H9 (cell line): ENCODE data around the gene NOXRED1. TPM values are rescaled to one million over a fixed set of nuclear protein-coding genes. Genes with fewer than 3 reads are reported as not detected.
"Not testable (repeated sequence)": the region's sequence is repeated elsewhere in the genome, so short reads cannot be mapped to it uniquely, and the experiment has no call there.

Experiments
- DNase-seq: peaks from one replicate; pipeline ENCODE4 v3.0.0-alpha.2; 2017
- H2AFZ ChIP-seq: one replicate; pipeline ENCODE4 v1.6.1; 2013; ENCODE audit warnings: mild to moderate bottlenecking, low read length, control low read depth, moderate library complexity
- H2AK5ac ChIP-seq: 2 replicates; pipeline ENCODE4 v1.6.1; 2013; ENCODE audit warnings: low read length, control low read depth, mixed read lengths; ENCODE audit not compliant: insufficient read length
- H2BK120ac ChIP-seq: one replicate; pipeline ENCODE4 v1.6.1; 2013; ENCODE audit warnings: low read depth, mild to moderate bottlenecking, low read length, control low read depth, inconsistent platforms; ENCODE audit not compliant: poor library complexity, severe bottlenecking
- H2BK12ac ChIP-seq: 2 replicates; pipeline ENCODE4 v1.6.1; 2013; ENCODE audit warnings: low read length, control low read depth, mixed read lengths, low read depth; ENCODE audit not compliant: insufficient read length
- H2BK15ac ChIP-seq: 2 replicates; pipeline ENCODE4 v1.6.1; 2013; ENCODE audit warnings: low read depth, low read length, control low read depth
- H2BK20ac ChIP-seq: one replicate; pipeline ENCODE4 v1.6.1; 2013; ENCODE audit warnings: low read depth, mild to moderate bottlenecking, low read length, control low read depth, inconsistent platforms; ENCODE audit not compliant: poor library complexity, severe bottlenecking
- H2BK5ac ChIP-seq: 2 replicates; pipeline ENCODE4 v1.6.1; 2013; ENCODE audit warnings: low read length, control low read depth, mixed read lengths; ENCODE audit not compliant: insufficient read length
- H3K14ac ChIP-seq: 2 replicates; pipeline ENCODE4 v1.6.1; 2013; ENCODE audit warnings: low read length, control low read depth; ENCODE audit not compliant: insufficient read depth
- H3K18ac ChIP-seq: 2 replicates; pipeline ENCODE4 v1.6.1; 2013; ENCODE audit warnings: low read depth, mild to moderate bottlenecking, mixed read lengths, low read length, control low read depth; ENCODE audit not compliant: insufficient read length
- H3K23ac ChIP-seq: 2 replicates; pipeline ENCODE4 v1.6.1; 2013; ENCODE audit warnings: low read length, control low read depth, mixed read lengths, low read depth; ENCODE audit not compliant: insufficient read length
- H3K23me2 ChIP-seq: 2 replicates; pipeline ENCODE4 v1.6.1; 2013; ENCODE audit warnings: low read depth, mild to moderate bottlenecking, mixed read lengths, low read length, control low read depth; ENCODE audit not compliant: insufficient read length, poor library complexity, severe bottlenecking
- H3K27ac ChIP-seq: 2 replicates; pipeline ENCODE4 v1.5.1; 2013; ENCODE audit warnings: low read length, control low read depth, mixed read lengths, low read depth; ENCODE audit not compliant: insufficient read length
- H3K27me3 ChIP-seq: 2 replicates; pipeline ENCODE4 v1.6.1; 2013; ENCODE audit warnings: low read length, control low read depth, inconsistent platforms; ENCODE audit not compliant: insufficient read depth
- H3K4ac ChIP-seq: 2 replicates; pipeline ENCODE4 v1.6.1; 2013; ENCODE audit warnings: low read depth, mild to moderate bottlenecking, control low read depth, inconsistent platforms, low read length, moderate library complexity
- H3K4me1 ChIP-seq: 2 replicates; pipeline ENCODE4 v1.6.1; 2013; ENCODE audit warnings: low read length, control low read depth, inconsistent platforms; ENCODE audit not compliant: insufficient read depth
- H3K4me2 ChIP-seq: 2 replicates; pipeline ENCODE4 v1.6.1; 2013; ENCODE audit warnings: low read length, control low read depth, mixed read lengths; ENCODE audit not compliant: insufficient read length, insufficient read depth
- H3K56ac ChIP-seq: 2 replicates; pipeline ENCODE4 v1.6.1; 2013; ENCODE audit warnings: low read depth, mild to moderate bottlenecking, mixed read lengths, low read length, control low read depth; ENCODE audit not compliant: insufficient read length
- H3K79me1 ChIP-seq: 2 replicates; pipeline ENCODE4 v1.6.1; 2013; ENCODE audit warnings: low read depth, mild to moderate bottlenecking, moderate library complexity, low read length, control low read depth, inconsistent platforms; ENCODE audit not compliant: insufficient read depth, poor library complexity, severe bottlenecking
- H3K79me2 ChIP-seq: 2 replicates; pipeline ENCODE4 v1.6.1; 2013; ENCODE audit warnings: low read length, control low read depth, inconsistent platforms; ENCODE audit not compliant: insufficient read depth
- H3K9ac ChIP-seq: 2 replicates; pipeline ENCODE4 v1.6.1; 2013; ENCODE audit warnings: low read length, control low read depth, mixed read lengths; ENCODE audit not compliant: insufficient read length; ENCODE audit errors: extremely low read depth
- H3K9me3 ChIP-seq: one replicate; pipeline ENCODE4 v1.6.1; 2013; ENCODE audit warnings: low read depth, low read length, inconsistent platforms; ENCODE audit not compliant: control insufficient read depth
- H3T11ph ChIP-seq: one replicate; pipeline ENCODE4 v1.6.1; 2013; ENCODE audit warnings: mild to moderate bottlenecking, low read length, control low read depth, inconsistent platforms
- H4K20me1 ChIP-seq: one replicate; pipeline ENCODE4 v1.6.1; 2013; ENCODE audit not compliant: control insufficient read depth, insufficient read length, insufficient read depth
- H4K5ac ChIP-seq: 2 replicates; pipeline ENCODE4 v1.6.1; 2013; ENCODE audit warnings: low read depth, mild to moderate bottlenecking, mixed read lengths, low read length, control low read depth; ENCODE audit not compliant: insufficient read length
- H4K8ac ChIP-seq: replicated peaks from 2 replicates; pipeline ENCODE4 v1.6.1; 2013; ENCODE audit warnings: low read length, control low read depth, mixed read lengths, low read depth; ENCODE audit not compliant: insufficient read length
- H4K91ac ChIP-seq: 2 replicates; pipeline ENCODE4 v1.6.1; 2013; ENCODE audit warnings: low read depth, mild to moderate bottlenecking, moderate library complexity, mixed read lengths, low read length, control low read depth; ENCODE audit not compliant: insufficient read length
- H3K27ac Mint-ChIP-seq, 3 experiments: 2 replicates in 2 of 3; 3 replicates in 1 of 3; pipeline ENCODE4 v1.8.0; 2020 to 2021; ENCODE audit warnings: mixed read lengths in 3 of 3, mild to moderate bottlenecking in 1 of 3, moderate library complexity in 1 of 3
- H3K27me3 Mint-ChIP-seq: 2 replicates; pipeline ENCODE4 v1.8.0; 2021; ENCODE audit warnings: low read depth, mild to moderate bottlenecking, moderate library complexity, mixed read lengths
- H3K36me3 Mint-ChIP-seq, 3 experiments: 2 replicates in 2 of 3; 3 replicates in 1 of 3; pipeline ENCODE4 v1.8.0; 2020 to 2021; ENCODE audit warnings: low read depth in 3 of 3, mixed read lengths in 3 of 3; ENCODE audit not compliant: insufficient read depth in 1 of 3
- H3K4me1 Mint-ChIP-seq, 2 experiments: 2 replicates each; pipeline ENCODE4 v1.8.0; 2020; ENCODE audit warnings: mixed read lengths in 2 of 2
- H3K4me3 Mint-ChIP-seq, 2 experiments: 2 replicates in 1 of 2; 3 replicates in 1 of 2; pipeline ENCODE4 v1.8.0; 2020 to 2021; ENCODE audit warnings: mild to moderate bottlenecking in 2 of 2, mixed read lengths in 2 of 2, moderate library complexity in 1 of 2
- H3K9me3 Mint-ChIP-seq, 2 experiments: 2 replicates in 1 of 2; 3 replicates in 1 of 2; pipeline ENCODE4 v1.8.0; 2020; ENCODE audit warnings: mild to moderate bottlenecking in 2 of 2, mixed read lengths in 2 of 2, moderate library complexity in 1 of 2
- WGBS: extraction: QIAGEN DNeasy Blood & Tissue Kit; methylation state at CpG from one replicate; pipeline ENCODE4 v1.1.7; 2013; ENCODE audit warnings: missing lambda C conversion rate, low lambda C conversion rate, mixed read lengths; ENCODE audit not compliant: insufficient read length; ENCODE audit errors: extremely low coverage; 5-methylcytosine and 5-hydroxymethylcytosine counted together
- total RNA-seq: library from RNA; stranded (reverse); gene quantifications from 2 replicates; pipeline ENCODE4 v1.2.1, GENCODE V29; 2021

Gene NOXRED1
- total RNA-seq, 1 experiment from 2014 or later, result not detected

- H3K79me2 ChIP-seq, H3K4me2 ChIP-seq, H3K79me1 ChIP-seq, H3K23me2 ChIP-seq, H3K27ac ChIP-seq, H3K4ac ChIP-seq, H2AFZ ChIP-seq, H4K8ac ChIP-seq, H4K5ac ChIP-seq, H3K27ac Mint-ChIP-seq, H3K4me1 ChIP-seq, H3K14ac ChIP-seq, H2AK5ac ChIP-seq, H3K9me3 ChIP-seq, H4K20me1 ChIP-seq, H3K4me3 Mint-ChIP-seq, H2BK12ac ChIP-seq, H3T11ph ChIP-seq, H3K18ac ChIP-seq, H3K27me3 ChIP-seq, H3K9ac ChIP-seq, H2BK15ac ChIP-seq, H2BK20ac ChIP-seq, H3K56ac ChIP-seq, H3K4me1 Mint-ChIP-seq, H2BK120ac ChIP-seq, H4K91ac ChIP-seq, H3K23ac ChIP-seq, DNase-seq, H3K27me3 Mint-ChIP-seq, H2BK5ac ChIP-seq: not testable (repeated sequence)
- no CpG with 5 or more reads among the region's 10 CpGs for WGBS
- Mint-ChIP-seq H3K36me3 (peaks cover 9 to 24% (median 18%) of the 10 kb centered on the region in 3 experiments), H3K9me3 (peaks cover 19 to 23% of the 10 kb centered on the region in 2 experiments)
Observed at GRCh38 chr14:77415403-77416030, 7.8 kb downstream of the NOXRED1 start.
